ENCODE data around the gene SUZ12.
"Not testable (repeated sequence)": the region's sequence is repeated elsewhere in the genome, so short reads cannot be mapped to it uniquely, and the experiment has no call there.

The SUZ12 gene

DNA sequence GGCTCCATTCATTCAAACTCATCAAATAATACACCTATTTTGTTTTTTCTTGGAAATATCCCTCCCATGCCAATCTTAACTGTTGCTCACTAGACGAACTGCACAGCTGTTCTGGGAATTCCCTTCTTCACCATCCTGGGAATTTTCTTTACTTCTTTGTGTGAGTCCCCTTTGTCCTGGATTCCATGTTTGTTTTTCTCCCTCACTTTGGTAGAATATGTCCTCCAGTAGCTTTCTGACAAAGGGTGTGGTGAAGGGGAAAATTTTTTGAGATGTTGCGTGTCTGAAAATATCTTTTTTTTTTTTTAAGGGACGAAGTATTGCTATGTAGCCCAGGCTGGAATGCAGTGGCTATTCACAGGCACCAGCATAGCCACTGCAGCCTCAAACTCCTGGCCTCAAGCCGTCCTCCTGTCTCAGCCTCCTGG lies 18.1 kb upstream of the SUZ12 start:
- TF ChIP-seq JUND (IDR thresholded peaks at IDR 0.05; ENCODE audit: low read depth) = no peak
- in situ Hi-C loops (cut with HindIII; ENCODE audit: low pct_unique_long_range_greater_than_20kb, low sequenced_read_pairs) = no loop called here
- DNase-seq (ENCODE audit: low read depth in 1 of 2, low spot score in 1 of 2) = no peak

DNA sequence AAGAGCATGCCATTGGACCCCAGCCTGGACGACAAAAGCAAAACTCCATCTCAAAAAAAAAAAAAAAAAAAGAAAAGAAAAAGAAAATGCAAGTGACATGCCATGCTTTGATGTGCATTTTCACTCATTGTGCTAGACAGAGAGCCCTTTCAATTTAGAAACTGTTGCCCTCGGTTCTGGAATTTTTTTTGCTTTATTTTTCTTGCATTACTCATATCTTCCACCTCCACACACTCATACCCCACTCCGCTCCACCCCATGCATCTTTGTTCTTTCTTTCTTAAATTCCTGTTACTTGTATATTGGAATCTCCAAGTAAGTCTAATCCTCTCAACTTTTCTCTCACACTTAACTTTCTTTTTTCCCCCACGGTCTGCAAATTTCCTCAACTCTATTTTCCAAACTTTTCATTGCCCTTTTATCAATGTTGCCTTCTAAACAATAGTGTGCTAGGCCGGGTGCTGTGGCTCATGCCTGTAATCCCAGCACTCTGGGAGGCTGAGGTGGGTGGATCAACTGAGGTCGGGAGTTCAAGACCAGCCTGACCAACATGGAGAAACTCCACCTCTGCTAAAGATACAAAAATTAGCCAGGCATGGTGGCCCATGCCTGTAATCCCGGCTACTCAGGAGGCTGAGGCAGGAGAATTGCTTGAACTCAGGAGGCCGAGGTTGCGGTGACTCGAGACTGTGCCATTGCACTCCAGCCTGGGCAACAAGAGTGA lies 16.8 kb upstream of the SUZ12 start:
- in situ Hi-C loops (cut with HindIII; ENCODE audit: low pct_unique_long_range_greater_than_20kb, low sequenced_read_pairs) = no loop called here
- no peak for DNase-seq (ENCODE audit: low read depth in 1 of 2, low spot score in 1 of 2)
- no peak for TF ChIP-seq JUND (IDR thresholded peaks at IDR 0.05; ENCODE audit: low read depth)

DNA sequence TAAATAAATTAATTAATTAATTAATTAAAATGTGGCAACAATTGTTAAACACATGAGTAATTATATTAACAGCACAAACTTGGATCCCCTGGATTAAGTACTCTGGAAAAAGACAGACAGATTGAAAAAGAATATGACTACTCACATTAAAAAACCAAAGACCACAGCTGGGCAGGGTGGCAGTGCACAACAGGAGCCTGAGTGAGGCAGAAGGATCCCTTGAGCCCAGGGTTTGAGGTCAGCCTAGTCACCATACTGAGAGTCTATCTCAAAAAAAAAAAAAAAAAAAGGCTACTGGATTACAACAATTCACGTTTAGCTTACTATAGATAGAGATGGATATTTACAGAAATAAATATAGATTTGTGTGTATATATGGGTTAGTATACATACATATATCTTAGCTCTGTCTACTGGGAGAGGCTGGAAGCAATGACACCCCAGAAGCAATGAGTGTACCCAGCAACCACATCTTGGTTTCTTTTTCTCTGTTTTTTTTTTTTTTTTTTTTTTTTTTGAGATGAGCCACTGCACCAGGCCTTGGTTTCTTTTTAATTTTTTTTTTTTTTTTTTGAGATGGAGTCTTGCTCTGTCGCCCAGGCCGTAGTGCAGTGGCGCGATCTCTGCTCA lies 10.6 kb upstream of the SUZ12 start:
- in situ Hi-C loops (cut with HindIII; ENCODE audit: low pct_unique_long_range_greater_than_20kb, low sequenced_read_pairs) = no loop called here

DNA sequence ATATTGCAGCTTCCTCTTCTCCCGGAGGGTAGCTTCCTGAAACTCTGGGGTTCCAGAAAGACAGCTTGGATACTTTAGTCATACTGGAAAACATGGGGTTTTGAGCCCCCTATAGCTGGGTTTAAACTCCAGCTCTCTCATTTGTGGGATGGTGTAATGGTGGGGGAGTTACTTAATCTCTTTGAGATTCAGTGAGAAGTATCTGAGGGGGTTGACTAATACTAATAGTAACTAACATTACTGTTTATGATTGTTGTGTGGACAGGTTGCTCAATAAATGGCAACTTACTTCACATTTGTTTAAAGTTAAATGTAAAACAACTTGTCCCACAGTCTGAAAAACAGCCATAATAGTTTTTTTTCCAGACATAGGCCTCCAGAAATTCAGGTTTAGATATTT lies 5.1 kb upstream of the SUZ12 start:
- no peak for TF ChIP-seq JUND (IDR thresholded peaks at IDR 0.05; ENCODE audit: low read depth)
- in situ Hi-C loops (cut with HindIII; ENCODE audit: low pct_unique_long_range_greater_than_20kb, low sequenced_read_pairs) = no loop called here
- DNase-seq (ENCODE audit: low read depth in 1 of 2, low spot score in 1 of 2) = no peak

More for the DNA sequence above, 10.6 kb upstream of the SUZ12 start:
- DNase-seq (ENCODE audit: low read depth in 1 of 2, low spot score in 1 of 2) = no peak
- no peak for TF ChIP-seq JUND (IDR thresholded peaks at IDR 0.05; ENCODE audit: low read depth)

DNA sequence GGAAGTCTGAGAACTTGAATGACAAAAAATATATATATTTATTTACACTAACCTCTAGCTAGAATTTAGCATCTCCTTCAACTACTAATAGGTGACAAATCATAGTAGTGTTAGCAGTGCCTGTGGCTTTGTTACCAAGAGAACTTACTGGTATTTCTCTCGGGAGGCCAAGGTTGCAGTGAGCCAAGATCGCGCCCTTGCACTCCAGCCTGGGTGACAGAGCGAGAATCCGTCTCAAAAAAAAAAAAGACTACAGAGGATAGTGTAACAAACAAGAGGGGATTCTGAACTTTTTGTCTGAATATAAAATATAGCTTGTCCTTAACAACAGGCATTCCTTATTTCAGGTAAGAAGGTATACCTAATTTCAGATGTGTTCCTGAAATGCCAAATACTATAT lies 1.3 kb upstream of the SUZ12 start:
- DNase-seq (ENCODE audit: low read depth in 1 of 2, low spot score in 1 of 2) = no peak
- no peak for TF ChIP-seq JUND (IDR thresholded peaks at IDR 0.05; ENCODE audit: low read depth)
- in situ Hi-C loops (cut with HindIII; ENCODE audit: low pct_unique_long_range_greater_than_20kb, low sequenced_read_pairs) = no loop called here

DNA sequence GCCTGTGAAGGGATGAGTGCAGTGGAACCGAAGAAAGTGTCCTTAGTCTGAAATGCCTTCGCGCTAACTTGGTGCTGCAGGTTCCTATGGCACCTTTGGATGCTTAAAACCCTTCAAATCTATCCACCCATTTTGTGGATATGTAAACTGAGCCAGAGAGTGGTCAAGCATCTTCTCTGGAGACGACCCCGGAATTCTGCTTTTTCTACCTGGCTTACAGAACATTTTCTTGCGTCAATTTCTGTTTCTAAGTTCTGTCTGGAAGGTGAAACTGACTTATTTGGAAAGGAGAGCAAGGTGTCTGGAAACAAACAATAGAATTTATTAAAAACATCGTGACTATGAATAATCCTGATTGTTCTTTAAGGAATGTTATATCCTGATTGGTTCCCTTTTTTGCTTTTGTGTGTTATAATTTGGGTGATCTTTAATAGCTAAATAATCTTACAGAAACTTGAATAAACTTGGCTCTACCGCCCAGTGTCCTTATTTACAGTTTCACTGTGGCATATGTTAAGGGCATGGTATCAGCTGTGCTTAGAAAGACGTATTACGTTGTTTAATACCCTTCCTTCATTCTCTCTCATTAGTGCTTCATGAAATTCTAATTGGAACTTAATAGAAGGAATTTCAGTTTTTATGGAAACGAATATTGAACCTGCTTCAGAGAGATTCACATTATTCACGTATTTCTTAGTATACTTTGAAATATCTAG lies 1.3 kb downstream of the SUZ12 start:
- DNase-seq (ENCODE audit: low read depth in 1 of 2, low spot score in 1 of 2); in situ Hi-C loops (cut with HindIII; ENCODE audit: low pct_unique_long_range_greater_than_20kb, low sequenced_read_pairs): not testable (repeated sequence)

DNA sequence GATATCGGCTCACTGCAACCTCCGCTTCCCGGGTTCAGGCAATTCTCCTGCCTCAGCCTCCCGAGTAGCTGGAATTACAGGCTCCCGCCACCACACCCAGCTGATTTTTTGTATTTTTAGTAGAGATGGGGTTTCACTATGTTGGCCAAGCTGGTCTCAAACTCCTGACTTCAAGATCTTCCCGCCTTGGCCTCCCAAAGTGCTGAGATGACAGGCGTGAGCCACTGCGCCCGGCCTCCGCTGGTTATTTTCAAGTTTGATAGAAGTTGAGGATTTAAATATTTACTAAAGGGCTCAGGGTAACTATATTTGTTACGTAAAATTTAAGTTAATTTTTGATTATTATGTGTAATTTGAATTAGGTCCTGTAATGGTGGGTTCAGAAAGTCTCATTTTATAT lies 5.1 kb downstream of the SUZ12 start:
- in situ Hi-C loops (cut with HindIII; ENCODE audit: low pct_unique_long_range_greater_than_20kb, low sequenced_read_pairs); DNase-seq (ENCODE audit: low read depth in 1 of 2, low spot score in 1 of 2): not testable (repeated sequence)

DNA sequence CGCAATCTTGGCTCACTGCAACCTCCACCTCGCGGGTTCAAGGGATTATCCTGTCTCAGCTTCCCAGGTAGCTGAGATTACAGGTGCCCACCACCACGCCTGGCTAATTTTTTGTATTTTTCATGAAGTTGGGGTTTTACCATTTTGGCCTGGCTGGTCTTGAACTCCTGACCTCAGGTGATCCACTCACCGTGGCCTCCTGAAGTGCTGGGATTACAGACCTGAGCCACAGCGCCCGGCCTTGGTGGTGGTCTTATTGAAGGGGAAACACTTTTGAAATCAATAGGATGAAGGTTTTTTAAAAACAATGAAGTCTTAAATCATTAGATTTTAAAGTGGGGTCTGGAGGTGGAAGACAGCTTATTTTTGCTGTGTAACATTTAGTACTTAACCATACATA lies 5.6 kb downstream of the SUZ12 start:
- DNase-seq (ENCODE audit: low read depth in 1 of 2, low spot score in 1 of 2); in situ Hi-C loops (cut with HindIII; ENCODE audit: low pct_unique_long_range_greater_than_20kb, low sequenced_read_pairs): not testable (repeated sequence)

DNA sequence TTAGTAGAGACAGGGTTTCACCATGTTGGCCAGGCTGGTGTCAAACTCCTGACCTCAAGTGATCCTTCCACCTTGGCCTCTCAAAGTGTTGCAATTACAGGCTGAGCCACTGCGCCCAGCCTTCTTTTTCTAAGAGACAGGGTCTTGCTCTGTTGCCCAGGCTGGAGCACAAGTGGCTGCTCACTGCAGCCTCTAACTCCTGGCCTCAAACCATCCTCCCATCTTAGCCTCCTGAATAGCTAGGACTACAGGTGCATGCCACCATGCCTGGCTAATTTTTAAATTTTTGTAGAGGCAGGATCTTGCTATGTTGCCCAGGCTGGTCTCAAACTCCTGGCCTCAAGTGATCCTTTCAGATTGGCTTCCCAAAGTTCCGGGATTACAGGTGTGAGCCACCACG lies 15.1 kb downstream of the SUZ12 start:
- DNase-seq (ENCODE audit: low read depth in 1 of 2, low spot score in 1 of 2); in situ Hi-C loops (cut with HindIII; ENCODE audit: low pct_unique_long_range_greater_than_20kb, low sequenced_read_pairs): not testable (repeated sequence)

DNA sequence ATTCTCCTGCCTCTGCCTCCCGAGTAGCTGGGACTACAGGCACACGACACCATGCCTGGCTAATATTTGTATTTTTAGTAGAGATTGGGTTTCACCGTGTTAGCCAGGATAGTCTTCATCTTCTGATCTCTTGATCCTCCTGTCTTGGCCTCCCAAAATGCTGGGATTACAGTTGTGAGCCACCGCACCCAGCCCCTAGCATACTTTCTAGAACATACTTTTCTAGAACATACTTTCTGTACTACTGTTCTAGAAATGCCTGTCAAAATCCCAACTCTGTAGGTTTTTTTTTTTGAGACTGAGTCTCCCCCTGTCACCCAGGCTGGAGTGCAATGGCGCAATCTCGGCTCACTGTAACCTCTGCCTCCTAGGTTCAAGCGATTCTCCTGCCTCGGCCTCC lies 27.3 kb downstream of the SUZ12 start:
- in situ Hi-C loops (cut with HindIII; ENCODE audit: low pct_unique_long_range_greater_than_20kb, low sequenced_read_pairs) = not testable (repeated sequence)

DNA sequence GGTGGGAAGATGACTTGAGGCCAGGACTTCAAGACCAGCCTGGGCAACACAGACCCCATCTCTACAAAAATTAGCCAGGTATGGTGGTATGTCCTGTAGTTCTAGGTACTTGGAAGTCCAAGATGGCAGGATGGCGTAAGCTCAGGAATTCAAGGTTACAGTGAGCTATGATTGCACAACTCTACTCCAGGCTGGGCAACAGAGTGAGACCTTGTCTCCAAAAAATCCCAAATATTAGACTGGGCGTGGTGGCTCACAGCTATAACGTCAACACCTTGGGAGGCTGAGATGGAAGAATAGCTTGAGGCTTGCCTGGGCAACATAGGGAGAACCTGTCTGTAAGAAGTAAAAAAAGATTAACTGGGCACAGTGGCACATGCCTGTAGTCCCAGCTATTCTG lies 30.8 kb downstream of the SUZ12 start:
- TF ChIP-seq JUND (IDR thresholded peaks at IDR 0.05; ENCODE audit: low read depth) = no peak
- in situ Hi-C loops (cut with HindIII; ENCODE audit: low pct_unique_long_range_greater_than_20kb, low sequenced_read_pairs) = no loop called here
- no peak for DNase-seq (ENCODE audit: low read depth in 1 of 2, low spot score in 1 of 2)

More for the DNA sequence above, 27.3 kb downstream of the SUZ12 start:
- not testable (repeated sequence) for DNase-seq (ENCODE audit: low read depth in 1 of 2, low spot score in 1 of 2)

DNA sequence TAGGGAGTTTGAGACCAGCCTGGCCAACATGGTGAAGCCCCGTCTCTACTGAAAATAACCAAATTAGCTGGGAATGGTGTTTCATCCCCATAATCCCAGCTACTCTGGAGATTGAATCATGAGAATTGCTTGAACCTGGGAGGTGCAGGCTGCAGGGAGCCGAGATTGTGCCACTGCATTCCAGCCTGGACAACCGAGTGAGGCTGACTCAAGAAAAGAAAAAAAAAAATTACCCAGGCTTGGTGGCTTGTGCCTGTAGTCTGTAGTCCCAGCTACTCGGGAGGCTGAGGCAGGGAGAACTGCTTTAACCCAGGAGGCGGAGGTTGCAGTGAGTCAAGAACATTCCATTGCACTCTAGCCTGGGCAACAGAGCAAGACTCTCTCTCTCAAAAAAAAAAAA lies 33.6 kb downstream of the SUZ12 start:
- DNase-seq (ENCODE audit: low read depth in 1 of 2, low spot score in 1 of 2); in situ Hi-C loops (cut with HindIII; ENCODE audit: low pct_unique_long_range_greater_than_20kb, low sequenced_read_pairs): not testable (repeated sequence)

DNA sequence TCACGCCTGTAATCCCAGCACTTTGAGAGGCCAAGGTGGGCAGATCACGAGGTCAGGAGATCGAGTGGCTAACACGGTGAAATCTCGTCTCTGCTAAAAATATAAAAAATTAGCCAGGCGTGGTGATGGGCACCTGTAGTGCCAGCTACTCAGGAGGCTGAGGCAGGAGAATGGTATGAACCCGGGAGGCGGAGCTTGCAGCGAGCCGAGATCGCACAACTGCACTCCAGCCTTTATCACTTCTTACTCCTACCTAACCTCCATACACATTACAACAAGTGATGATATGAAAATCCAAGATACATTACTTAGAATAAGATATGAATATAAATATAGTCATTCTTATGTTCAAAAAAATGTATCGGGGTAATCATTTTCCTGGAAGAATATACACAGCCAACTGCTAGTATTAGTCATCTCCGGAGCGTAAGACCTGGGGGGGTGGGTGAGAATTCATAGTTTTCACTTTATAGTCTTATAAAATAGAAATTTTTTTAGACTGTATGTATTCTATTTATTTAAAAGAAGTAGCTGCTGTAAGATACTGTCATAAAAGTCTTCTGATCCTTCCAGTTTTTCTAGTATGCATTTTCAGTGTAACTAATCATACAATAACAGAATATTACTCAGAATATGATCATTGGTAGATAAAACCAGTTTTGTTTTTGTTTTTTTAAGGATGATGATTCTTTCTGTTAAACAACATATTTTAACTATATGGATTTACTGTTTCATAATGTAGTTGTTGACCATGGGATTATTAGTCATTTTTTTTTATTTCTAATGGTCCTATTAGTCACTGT lies 37.7 kb downstream of the SUZ12 start:
- DNase-seq (ENCODE audit: low read depth in 1 of 2, low spot score in 1 of 2); in situ Hi-C loops (cut with HindIII; ENCODE audit: low pct_unique_long_range_greater_than_20kb, low sequenced_read_pairs): not testable (repeated sequence)

DNA sequence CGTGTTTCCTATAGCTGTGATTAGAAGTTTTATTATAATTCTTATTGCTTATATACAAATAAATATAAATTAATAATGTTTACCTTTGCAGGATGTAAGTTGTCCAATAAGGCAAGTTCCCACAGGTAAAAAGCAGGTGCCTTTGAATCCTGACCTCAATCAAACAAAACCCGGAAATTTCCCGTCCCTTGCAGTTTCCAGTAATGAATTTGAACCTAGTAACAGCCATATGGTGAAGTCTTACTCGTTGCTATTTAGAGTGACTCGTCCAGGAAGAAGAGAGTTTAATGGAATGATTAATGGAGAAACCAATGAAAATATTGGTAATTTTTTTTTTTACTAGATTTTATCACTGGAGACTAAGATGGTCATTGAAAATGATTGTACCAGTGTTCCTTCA lies 38.6 kb downstream of the SUZ12 start:
- DNase-seq (ENCODE audit: low read depth in 1 of 2, low spot score in 1 of 2); in situ Hi-C loops (cut with HindIII; ENCODE audit: low pct_unique_long_range_greater_than_20kb, low sequenced_read_pairs): not testable (repeated sequence)

DNA sequence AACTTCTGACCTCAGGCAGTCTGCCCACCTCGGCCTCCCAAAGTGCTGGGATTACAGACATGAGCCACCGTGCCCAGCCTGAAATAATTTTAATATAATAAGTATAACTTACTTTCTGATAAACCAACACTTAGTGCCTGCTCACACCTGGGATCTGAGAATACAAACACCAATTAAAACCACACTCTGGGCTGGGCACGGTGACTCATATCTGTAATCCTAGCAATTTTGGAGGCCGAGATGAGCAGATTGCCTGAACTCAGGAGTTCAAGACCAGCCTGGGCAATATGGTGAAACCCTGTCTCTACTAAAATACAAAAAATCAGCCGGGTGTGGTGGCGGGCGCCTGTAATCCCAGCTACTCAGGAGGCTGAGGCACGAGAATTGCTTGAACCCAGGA lies 55.0 kb downstream of the SUZ12 start:
- DNase-seq (ENCODE audit: low read depth in 1 of 2, low spot score in 1 of 2); in situ Hi-C loops (cut with HindIII; ENCODE audit: low pct_unique_long_range_greater_than_20kb, low sequenced_read_pairs): not testable (repeated sequence)
